GM19035 (cell line): ENCODE results near the gene TMIGD2.
"Not testable (repeated sequence)": the region's sequence is repeated elsewhere in the genome, so short reads cannot be mapped to it uniquely, and the experiment has no call there.

Experiments
- ATAC-seq: cut with Tn5 transposase; IDR thresholded peaks from one replicate; pipeline ENCODE4 v1.9.1; 2021; ENCODE audit not compliant: unreplicated experiment

Gene TMIGD2

DNA sequence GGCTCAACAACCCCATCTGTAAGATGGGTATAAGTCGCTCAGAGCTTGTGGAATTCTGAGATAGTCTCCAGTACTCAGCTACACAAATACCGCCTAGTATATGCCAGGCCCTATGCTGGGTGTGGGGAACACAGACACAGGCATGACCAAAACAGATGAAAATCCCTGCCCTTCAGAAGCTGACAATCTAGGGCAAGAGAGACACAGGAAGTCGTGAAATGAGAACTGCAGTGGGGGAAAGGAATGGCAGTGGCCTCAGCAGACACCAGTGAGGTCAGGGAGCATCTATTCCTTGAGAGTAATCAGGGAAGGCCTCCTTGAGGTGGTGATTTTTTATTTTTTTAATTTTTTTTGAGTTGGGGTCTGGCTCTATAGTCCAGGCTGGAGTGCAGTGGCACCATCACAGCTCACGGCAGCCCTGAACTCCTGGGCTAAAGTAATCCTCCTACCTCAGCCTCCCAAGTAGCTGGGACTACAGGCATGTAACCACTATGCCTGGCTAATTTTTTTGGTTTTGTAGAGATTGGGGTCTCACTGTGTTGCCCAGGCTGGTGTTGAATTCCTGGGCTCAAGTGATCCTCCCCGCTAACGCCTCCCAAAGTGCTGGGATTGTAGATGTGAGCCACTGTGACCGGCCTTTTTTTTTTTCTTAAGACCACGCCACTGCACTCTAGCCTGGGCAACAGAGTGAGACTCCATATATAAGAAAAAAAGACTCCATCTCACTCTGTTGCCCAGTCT, 3.2 kb downstream of the TMIGD2 start:
- ATAC-seq, result no peak

- ATAC-seq, result no peak
These were observed 4.0 kb downstream of the TMIGD2 start for GRCh38 chr19:4297901-4298809.

DNA sequence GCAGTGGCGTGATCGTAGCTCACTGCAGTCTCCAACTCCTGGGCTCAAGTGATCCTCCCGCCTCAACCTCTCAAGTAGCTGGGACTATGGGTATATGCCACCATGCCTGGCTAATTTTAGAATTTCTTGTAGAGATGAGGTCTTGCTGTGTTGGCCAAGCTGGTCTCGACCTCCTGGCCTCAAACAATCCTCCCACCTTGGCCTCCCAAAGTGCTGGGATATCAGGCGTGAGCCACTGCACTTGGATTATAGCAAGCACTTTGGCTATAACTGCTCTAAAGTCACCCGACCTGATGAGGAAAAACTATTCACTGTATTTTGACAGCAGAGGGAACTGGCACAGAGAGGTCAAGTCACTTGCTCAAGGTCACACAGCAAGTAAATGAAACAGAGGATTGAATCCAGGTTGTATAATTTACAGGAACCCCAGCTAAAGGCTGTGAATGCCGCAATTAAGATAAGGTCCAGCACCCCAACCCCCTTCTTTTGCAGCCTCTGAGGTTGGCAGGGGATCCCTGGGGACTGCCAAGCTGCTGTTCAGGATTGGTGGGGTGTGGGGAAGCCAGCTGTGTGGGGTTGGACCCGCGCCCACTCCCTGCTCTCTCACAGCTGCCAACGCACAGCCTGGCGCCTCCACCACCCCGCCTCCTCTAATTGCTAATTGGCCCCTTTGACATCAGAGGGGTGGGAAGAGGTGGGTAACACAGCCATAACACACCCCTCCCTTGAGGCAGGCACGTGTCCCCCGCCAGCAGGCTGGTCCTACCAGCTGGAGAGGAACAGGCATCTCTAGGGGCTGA, 6.0 kb downstream of the TMIGD2 start:
- no peak for ATAC-seq

DNA sequence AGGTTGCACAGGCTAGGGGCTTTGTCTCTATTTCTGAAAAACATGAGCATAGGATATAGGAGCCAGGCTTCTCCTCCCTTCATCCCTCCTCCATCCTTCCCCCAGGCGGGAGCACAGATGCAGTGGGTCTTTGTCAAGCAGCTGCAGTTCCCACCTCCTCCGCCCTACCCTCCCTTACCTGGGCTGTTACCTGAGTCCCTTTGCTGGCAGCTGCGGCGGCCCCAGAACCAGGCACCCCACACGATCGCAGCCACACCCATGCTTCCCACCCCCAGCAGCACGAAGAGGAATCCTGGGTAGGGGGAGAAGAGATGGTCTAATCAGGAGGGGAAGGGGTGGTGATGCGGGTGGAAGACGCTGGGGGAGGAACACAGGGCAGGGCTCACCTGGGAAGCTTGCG, 7.8 kb downstream of the TMIGD2 start:
- no peak for ATAC-seq

GRCh38 chr19:4292515-4292914, 9.7 kb downstream of the TMIGD2 start:
- ATAC-seq, result no peak

DNA sequence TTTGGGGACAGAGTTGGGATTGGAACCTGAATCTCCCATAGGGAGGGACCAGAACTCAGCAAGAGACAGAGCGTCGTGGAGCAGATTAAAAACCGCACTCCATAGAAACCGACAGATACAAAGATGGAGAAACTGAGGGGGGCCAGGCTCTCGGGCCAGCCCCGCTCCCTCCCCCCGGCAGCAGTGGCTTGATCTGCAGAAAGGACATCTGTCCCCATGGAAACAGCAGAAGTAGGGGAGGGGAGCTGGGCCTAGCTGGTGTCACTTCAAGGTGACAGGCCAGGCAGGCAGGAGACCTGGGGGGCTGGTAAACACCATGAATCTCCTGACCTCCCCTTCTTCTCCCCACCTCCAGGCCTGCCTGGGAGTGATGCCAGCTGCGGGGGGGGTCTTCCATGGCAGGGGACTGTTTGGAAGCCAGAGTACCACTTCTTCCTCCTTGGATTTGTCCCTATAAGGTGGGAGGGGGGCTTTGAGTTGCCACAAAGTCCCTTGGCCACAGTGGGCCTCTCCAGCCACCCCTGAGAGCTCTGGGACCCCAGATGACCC, 10.9 kb downstream of the TMIGD2 start:
- ATAC-seq, result no peak

GRCh38 chr19:4288091-4288777, 14.0 kb downstream of the TMIGD2 start:
- ATAC-seq, result no peak

- not testable (repeated sequence) for ATAC-seq
These were observed 16.0 kb downstream of the TMIGD2 start for GRCh38 chr19:4286141-4286540.

GRCh38 chr19:4284974-4285373, 17.2 kb downstream of the TMIGD2 start:
- no peak for ATAC-seq

DNA sequence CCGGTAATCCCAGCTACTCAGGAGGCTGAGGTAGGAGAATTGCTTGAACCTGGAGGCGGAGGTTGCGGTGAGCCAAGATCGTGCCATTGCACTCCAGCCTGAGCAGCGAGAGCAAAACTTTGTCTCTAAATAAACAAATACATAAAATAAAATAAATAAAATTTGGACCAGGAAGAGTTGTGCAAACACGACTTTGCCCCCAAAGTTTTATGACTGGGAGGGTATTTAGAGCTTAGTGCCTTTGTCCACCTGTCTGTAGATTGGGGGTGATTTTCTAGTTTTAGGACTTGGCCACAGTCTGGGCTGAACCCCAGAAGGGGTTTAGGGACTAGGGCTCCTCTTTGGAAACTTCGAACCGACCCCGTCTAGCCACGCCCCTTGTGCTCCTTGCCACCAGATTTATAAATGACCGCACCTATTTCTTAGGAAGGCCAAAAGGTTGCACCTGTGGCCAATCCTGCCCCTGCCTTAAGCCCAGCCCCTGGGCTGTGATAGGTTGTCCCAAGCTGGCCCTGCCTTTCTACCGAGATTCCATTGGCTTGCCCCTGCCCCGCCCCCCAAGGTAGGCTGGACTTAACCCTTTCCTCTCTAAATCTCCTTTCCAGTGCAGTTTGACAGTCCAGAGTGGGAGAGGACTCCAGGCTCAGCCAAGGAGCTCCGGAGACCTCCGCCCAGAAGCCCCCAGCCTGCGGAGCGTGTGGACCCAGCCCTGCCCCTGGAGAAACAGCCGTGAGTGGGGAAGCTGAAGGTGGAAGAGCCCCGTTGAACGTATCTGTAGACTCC, 17.8 kb downstream of the TMIGD2 start:
- ATAC-seq, result no peak

DNA sequence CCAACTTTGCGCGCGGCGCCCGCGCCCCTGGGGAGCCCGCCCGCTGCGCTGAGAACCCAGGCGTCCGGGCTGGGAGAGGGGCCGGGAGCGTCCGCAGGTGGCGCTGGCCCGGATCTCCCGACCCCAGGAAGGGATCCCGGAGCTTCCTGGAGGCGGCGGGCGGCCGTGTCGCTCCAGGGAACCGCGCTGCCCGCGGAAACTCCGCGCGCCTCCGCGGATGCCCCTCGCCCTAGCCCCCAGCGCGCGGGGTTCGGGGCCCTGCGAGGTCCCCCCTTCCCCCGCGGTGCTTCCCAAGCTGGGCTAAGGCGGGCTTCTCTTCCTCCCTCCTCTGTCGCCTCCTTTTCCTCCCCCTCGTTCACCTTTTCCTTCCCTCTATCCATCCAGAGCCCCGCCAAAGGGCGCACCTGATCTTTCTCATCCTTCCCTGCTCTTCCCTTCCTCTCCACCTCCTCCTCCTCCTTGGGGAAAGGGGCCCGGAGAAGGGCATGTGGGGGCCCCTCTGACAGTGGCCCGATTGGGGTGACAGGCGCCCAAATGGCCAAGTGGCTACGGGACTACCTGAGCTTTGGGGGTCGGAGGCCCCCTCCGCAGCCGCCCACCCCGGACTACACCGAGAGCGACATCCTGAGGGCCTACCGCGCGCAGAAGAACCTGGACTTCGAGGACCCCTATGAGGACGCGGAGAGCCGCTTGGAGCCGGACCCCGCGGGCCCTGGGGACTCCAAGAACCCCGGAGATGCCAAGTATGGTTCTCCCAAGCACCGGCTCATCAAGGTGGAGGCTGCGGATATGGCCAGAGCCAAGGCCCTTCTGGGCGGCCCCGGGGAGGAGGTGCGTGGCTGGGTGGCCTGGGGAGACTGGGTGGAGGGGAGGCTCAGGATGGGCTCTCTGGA, 22.4 kb downstream of the TMIGD2 start:
- ATAC-seq, result no peak

DNA sequence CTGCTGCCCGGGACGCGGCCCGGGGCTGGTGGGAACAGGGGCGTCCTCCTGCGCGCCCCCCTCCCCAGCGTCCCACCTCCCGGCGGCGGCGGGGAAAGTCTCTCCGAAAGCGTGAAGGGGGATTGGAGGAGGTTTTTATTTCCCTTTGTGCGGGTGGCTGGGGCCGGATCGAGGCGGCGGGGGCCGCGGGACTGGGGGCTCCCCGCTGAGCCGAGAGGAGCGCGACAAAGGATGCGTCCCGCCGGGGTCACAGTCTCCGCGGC, 23.0 kb downstream of the TMIGD2 start:
- ATAC-seq, result no peak

GRCh38 chr19:4278419-4279266, 23.5 kb downstream of the TMIGD2 start, which contains the start of gene SHD:
Gene SHD (plus strand): TSS chr19:4279266. CDS start chr19:4280064, 798 bp downstream.
- ATAC-seq, result no peak

- no peak for ATAC-seq
These were observed 24.2 kb downstream of the TMIGD2 start for GRCh38 chr19:4278010-4278409.

- ATAC-seq, result no peak
These were observed 24.9 kb downstream of the TMIGD2 start for GRCh38 chr19:4277191-4277696.

- not testable (repeated sequence) for ATAC-seq
These were observed 27.9 kb downstream of the TMIGD2 start for GRCh38 chr19:4274321-4274686.

- ATAC-seq, result no peak
These were observed 29.3 kb downstream of the TMIGD2 start for GRCh38 chr19:4272894-4273293.
